K562 (cell line): ENCODE data around the gene TNN. TPM values are rescaled to one million over a fixed set of nuclear protein-coding genes. Genes with fewer than 3 reads are reported as not detected.

Experiments
- BCOR ChIP-seq: fragments of 450-650 bp; IDR thresholded peaks from 2 replicates; pipeline ENCODE4 v1.6.1; 2016
- CTCF ChIP-seq, 3 experiments: IDR thresholded peaks in 2 of 3; conservative IDR thresholded peaks in 1 of 3; 2 replicates each; pipeline ENCODE4 v1.5.1; 2011 to 2012; ENCODE audit warnings: low read length in 3 of 3, mild to moderate bottlenecking in 3 of 3, control low read depth in 2 of 3, improper control_type of control experiment in 1 of 3, inconsistent platforms in 1 of 3, low read depth in 1 of 3, mixed read lengths in 1 of 3, moderate library complexity in 1 of 3; ENCODE audit not compliant: insufficient read depth in 2 of 3
- EZH2 ChIP-seq: IDR thresholded peaks from 2 replicates; pipeline ENCODE4 v1.6.1; 2012; ENCODE audit warnings: low read depth, mild to moderate bottlenecking, inconsistent platforms, low read length, borderline replicate concordance
- FOXP1 ChIP-seq: sonication (generic); formaldehyde crosslinking; IDR thresholded peaks from 2 replicates; pipeline ENCODE4 v1.8.0; 2022; ENCODE audit warnings: mild to moderate bottlenecking, missing genetic modification reagents
- LARP7 ChIP-seq: fragments of 450-650 bp; IDR thresholded peaks from 2 replicates; pipeline ENCODE4 v1.6.1; 2016
- MITF ChIP-seq: IDR thresholded peaks from 2 replicates; pipeline ENCODE4 v1.6.1; 2014; ENCODE audit warnings: antibody characterized with exemption
- MLLT1 ChIP-seq, 2 experiments: fragments of 450-650 bp; IDR thresholded peaks; 2 replicates each; pipeline ENCODE4 v1.6.1; 2016
- RAD21 ChIP-seq, 2 experiments: fragments of 250-450 bp in 1 of 2; fragments of 450-650 bp in 1 of 2; sonication (Bioruptor Pico) in 1 of 2; formaldehyde crosslinking in 1 of 2; IDR thresholded peaks in 1 of 2; conservative IDR thresholded peaks in 1 of 2; 2 replicates each; pipeline versions ENCODE4 v1.4.0 to v1.8.0; 2020 to 2022; ENCODE audit warnings: mild to moderate bottlenecking in 2 of 2, moderate library complexity in 1 of 2
- RB1 ChIP-seq: fragments of 450-650 bp; IDR thresholded peaks from 2 replicates; pipeline ENCODE4 v1.6.1; 2017; ENCODE audit warnings: low read depth, mild to moderate bottlenecking
- RBM17 ChIP-seq: fragments of 200-400 bp; formaldehyde crosslinking; IDR thresholded peaks from 2 replicates; pipeline ENCODE4 v1.6.1; 2017; ENCODE audit warnings: low read depth, mild to moderate bottlenecking, low read length, borderline replicate concordance
- SP1 ChIP-seq: sonication (generic); formaldehyde crosslinking; IDR thresholded peaks from 2 replicates; pipeline ENCODE4 v1.8.1; 2022; ENCODE audit warnings: mild to moderate bottlenecking, missing genetic modification reagents
- SPI1 ChIP-seq: IDR thresholded peaks from 2 replicates; pipeline ENCODE4 v1.6.1; 2011; ENCODE audit warnings: low read depth, low read length, control low read depth, borderline replicate concordance
- SUPT5H ChIP-seq: fragments of 450-650 bp; IDR thresholded peaks from 2 replicates; pipeline ENCODE4 v1.6.1; 2016
- TGIF2 ChIP-seq: sonication (generic); formaldehyde crosslinking; IDR thresholded peaks from 2 replicates; pipeline ENCODE4 v1.8.1; 2022; ENCODE audit warnings: mild to moderate bottlenecking, missing genetic modification reagents, moderate library complexity
- ZNF121 ChIP-seq: sonication (generic); formaldehyde crosslinking; conservative IDR thresholded peaks from 2 replicates; pipeline ENCODE4 v1.8.0; 2022; ENCODE audit warnings: missing genetic modification reagents
- ZNF197 ChIP-seq: fragments of 200-800 bp; sonication (Bioruptor generic); IDR thresholded peaks from 2 replicates; pipeline ENCODE4 v1.6.1; 2016; ENCODE audit warnings: low read depth, missing genetic modification characterization, missing compliant biosample characterization
- polyA plus RNA-seq, 8 experiments: library from polyadenylated mRNA; depleted of rRNA in 4 of 8; stranded (reverse) in 5 of 8; unstranded in 3 of 8; fragments of >200 nt; fragmentation: Nextera tagmentation in 2 of 8; fragmentation: Illumina TruSeq in 1 of 8; extraction: Ambion mirVana in 2 of 8; extraction: Trizol in 1 of 8; gene quantifications; 2 replicates each; pipeline versions ENCODE4 v1.2.1 to v1.2.3, GENCODE V29; 2011 to 2014; ENCODE audit warnings: inconsistent platforms in 1 of 8, missing spikeins in 1 of 8
- total RNA-seq, 7 experiments: library from RNA; depleted of rRNA in 6 of 7; stranded (reverse); fragments of >200 nt in 6 of 7; fragmentation: Illumina TruSeq in 2 of 7; extraction: Trizol in 2 of 7; gene quantifications; 2 replicates each; pipeline versions ENCODE4 v1.2.1 to v1.2.3, GENCODE V29; 2011 to 2021; ENCODE audit warnings: low replicate concordance in 1 of 7

The TNN gene
- total and polyA plus RNA-seq, 9 of the 15 experiments (the other 6 are each of a cell fraction or from before 2014, with no cell fraction given) = 0.01 to 0.09 (median 0.07) TPM; not detected in 4

GRCh38 chr1:175152006-175152652, 84.5 kb downstream of the TNN start (continued):
- 0 out of 4 replicates have a peak, but pooled peaks of 1 of the 2 experiments have one; percentile 29 for TF ChIP-seq MLLT1 (IDR thresholded peaks at IDR 0.05)
- no peak for TF ChIP-seq ZNF121 (CRISPR knock-in tag)
- peak; percentile 37; the same call in 1 of the 2 replicates for TF ChIP-seq LARP7
- TF ChIP-seq MITF = no peak
- no peak for TF ChIP-seq EZH2
- TF ChIP-seq TGIF2 (CRISPR knock-in tag) = no peak
- no peak for TF ChIP-seq SP1 (CRISPR knock-in tag)
- no peak for TF ChIP-seq FOXP1 (CRISPR knock-in tag)
- peak; percentile 92 to 95 for TF ChIP-seq RAD21 (CRISPR knock-in tag; conservative IDR thresholded peaks at IDR 0.05 in 1 of 2, IDR thresholded peaks at IDR 0.05 in 1 of 2)
- no peak for TF ChIP-seq SUPT5H
- TF ChIP-seq RBM17 = no peak
- peak; percentile 86 to 92 (median 88) for TF ChIP-seq CTCF (IDR thresholded peaks at IDR 0.05 in 2 of 3, conservative IDR thresholded peaks at IDR 0.05 in 1 of 3; ENCODE audit: insufficient read depth in 2 of 3, low read depth in 1 of 3, low read length in 3 of 3)
- 0 out of 2 replicates have a peak, but pooled peaks have one; percentile 44 for TF ChIP-seq SPI1
- peak; percentile 23; the same call in 1 of the 2 replicates for TF ChIP-seq RB1
- no peak for TF ChIP-seq BCOR
- TF ChIP-seq ZNF197 = no peak
